ENCODE measurements around the gene LLGL2.

- TF ChIP-seq EZH2 (IDR thresholded peaks at IDR 0.05; ENCODE audit: low read depth) (no peak), CTCF (conservative IDR thresholded peaks at IDR 0.05) (no peak)
These were observed 78.7 kb downstream of the LLGL2 start for GRCh38 chr17:75604034-75604695.

All from PC-9 (cell line).